GM21825 (cell line): ENCODE measurements around the gene WFDC2.

Experiments
- ATAC-seq: cut with Tn5 transposase; IDR thresholded peaks from one replicate; pipeline ENCODE4 v1.9.1; 2021; ENCODE audit warnings: mild to moderate bottlenecking, moderate library complexity; ENCODE audit not compliant: unreplicated experiment

The WFDC2 gene

DNA sequence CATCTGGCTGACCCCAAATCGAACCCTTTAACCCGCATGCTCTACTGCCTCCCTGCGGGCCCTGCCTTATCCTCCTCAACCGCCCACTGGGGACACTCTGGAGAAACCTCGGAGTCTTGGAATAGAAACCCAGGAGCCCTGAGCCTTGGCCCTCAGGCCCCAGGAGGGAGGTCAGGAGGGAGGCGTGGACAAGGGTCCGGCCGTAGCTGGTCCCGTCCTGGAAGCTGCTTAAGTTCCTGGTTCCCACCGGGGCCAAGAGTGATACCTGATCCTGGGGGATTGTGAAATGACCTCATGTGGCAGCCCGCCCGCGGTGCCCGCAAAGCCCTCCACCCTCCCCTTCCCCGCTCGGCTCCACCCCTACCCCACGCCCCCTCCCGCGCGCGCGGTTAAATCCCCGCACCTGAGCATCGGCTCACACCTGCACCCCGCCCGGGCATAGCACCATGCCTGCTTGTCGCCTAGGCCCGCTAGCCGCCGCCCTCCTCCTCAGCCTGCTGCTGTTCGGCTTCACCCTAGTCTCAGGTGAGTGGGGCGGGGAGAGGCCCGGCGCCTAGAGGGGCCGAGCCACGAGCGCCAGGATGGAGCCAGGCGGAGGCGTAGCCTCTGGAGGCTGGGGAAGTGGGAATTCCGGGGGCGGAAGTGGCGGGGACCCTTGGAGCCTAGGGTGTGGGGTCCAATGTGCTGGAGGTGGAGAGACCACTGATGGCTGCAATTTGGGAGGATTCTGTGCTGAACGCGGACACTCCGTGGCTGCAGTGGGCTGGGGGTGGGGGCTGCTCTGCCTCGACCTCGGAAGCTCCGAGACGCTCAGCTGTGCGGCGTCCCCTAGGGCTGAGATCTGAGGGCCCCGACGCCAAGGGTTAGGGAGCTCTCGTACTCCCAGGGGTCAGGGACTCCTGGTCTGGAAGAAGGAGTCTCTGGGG lies at the start of gene WFDC2:
Gene WFDC2, plus strand, starts transcription at position 418 of the 926 bp plus-strand sequence. Its CDS starts 29 bp downstream, at position 447.
- ATAC-seq: no peak

DNA sequence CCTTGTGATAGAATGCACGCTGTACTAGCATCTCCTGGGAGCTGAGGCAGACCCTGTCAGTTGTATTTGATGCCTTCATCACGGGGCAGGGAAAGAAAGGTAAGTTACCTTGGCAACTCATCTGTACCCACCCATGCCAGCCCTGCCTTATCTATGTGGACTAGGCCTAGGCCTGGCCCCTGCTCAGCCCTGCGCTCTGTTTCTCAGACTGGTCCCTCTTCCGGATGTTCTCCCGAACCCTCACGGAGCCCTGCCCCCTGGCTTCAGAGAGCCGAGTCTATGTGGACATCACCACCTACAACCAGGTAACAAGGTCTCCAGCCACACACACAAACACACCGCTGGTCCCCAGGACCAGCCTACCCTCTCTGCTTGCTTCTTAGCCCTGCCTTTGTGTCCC lies 49.4 kb upstream of the WFDC2 start:
- no peak for ATAC-seq

DNA sequence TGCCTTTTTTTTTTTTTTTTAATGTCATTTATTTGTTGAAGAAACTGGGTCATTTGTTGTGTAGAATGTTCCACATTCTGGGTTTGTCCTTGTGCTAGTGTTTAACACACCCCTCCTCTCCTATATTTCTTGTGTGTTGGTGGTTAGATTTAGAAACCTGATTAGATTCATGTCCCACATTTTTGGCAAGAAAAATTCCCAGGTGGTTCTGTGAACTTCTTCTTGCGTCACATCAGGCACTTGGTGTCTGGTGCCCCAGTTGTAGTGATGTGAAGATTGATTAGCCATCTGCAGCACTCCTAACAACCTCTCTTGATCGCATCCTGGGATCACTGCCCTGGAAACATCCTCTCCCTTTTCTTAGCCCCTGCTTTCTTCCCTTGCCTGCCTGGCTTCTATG lies 45.9 kb upstream of the WFDC2 start:
- no peak for ATAC-seq

GRCh38 chr20:45425561-45425960 lies 44.0 kb upstream of the WFDC2 start:
- ATAC-seq: no peak

GRCh38 chr20:45426320-45427016 lies 43.1 kb upstream of the WFDC2 start:
- ATAC-seq: no peak

GRCh38 chr20:45427236-45428149 lies 42.1 kb upstream of the WFDC2 start:
- no peak for ATAC-seq

- no peak for ATAC-seq
Measured at GRCh38 chr20:45429618-45430017, 39.9 kb upstream of the WFDC2 start.

DNA sequence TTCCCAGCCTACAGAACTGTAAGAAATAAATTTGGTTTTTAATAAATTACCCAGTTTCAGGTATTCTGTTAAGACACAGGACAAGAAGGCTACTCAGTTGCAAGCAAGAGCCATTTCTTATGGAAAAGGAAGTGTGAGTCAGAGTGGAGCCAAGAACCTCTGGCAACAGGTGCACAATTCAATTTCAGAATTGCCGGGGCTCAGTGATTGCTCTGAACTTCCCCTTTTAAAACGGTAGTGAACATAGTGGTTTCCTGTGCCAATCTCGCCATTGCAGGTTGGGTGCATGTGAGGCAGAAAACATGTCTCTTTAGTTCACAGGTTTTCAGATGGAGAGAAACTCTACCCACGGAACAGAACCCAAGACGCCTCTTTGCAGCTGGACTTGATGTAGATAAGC lies 37.3 kb upstream of the WFDC2 start:
- peak; percentile 68 for ATAC-seq

DNA sequence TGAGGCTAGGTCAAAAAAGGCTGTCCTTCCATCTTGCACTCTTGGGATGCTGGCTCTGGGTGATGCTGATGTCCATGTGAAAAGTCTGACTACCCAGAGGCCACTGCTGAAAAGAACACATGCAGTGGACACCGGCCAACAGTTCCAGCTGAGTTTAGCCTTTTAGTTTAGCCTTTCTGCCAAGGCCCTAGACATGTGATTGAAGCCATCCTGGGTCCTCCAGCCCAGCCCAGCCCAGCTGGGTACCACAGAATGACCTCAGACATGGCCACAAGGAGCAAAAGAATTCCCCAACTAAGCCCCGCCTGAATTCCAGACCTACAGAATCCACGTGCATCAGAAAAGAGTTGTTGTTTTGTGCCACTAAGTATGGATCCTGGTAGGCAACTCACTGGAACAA lies 36.2 kb upstream of the WFDC2 start:
- no peak for ATAC-seq

- no peak for ATAC-seq
Measured at GRCh38 chr20:45433976-45434375, 35.6 kb upstream of the WFDC2 start.

GRCh38 chr20:45436732-45437485 lies 32.6 kb upstream of the WFDC2 start:
- ATAC-seq: peak; percentile 83

DNA sequence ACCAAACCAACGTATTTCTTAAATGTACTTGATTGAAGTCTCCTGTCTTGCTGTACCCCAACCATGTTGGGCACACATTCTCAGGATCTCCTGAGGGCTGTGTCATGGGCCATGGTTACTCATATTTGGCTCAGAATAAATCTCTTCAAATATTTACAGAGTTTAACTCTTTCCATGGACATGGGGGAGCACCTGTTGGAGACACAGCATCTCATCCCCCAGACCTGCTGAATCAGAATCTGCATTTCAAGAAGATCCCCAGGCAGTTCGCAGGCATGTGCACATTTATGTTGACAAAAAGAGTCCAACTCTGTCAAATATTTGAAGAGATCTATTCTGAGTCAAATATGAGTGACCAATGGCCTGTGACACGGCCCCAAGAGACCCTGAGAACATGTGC lies 29.1 kb upstream of the WFDC2 start:
- ATAC-seq: no peak

GRCh38 chr20:45440891-45441685 lies 28.5 kb upstream of the WFDC2 start:
- no peak for ATAC-seq

GRCh38 chr20:45441746-45442145 lies 27.8 kb upstream of the WFDC2 start:
- no peak for ATAC-seq

DNA sequence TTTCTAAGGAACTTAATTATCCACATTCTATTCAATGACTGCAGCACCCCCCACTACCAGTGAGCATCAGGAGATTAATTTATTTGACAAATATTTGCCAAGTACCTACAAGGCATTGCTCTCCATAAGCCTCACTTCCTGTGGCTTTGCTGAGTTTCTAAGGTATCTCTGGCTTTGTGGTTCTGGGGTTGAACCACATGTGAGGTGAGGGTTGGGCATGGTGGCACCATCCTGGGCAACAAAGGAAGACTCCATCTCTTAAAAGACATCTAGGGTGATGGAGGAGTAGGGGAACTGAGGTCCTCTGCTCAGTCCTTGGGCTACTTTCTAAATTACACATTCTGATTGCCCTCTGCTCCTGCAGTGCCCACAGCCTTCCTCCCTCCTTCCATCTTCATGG lies 25.5 kb upstream of the WFDC2 start:
- no peak for ATAC-seq

- ATAC-seq: no peak
Measured at GRCh38 chr20:45445805-45446562, 23.6 kb upstream of the WFDC2 start.

- no peak for ATAC-seq
Measured at GRCh38 chr20:45448270-45448669, 21.3 kb upstream of the WFDC2 start.

DNA sequence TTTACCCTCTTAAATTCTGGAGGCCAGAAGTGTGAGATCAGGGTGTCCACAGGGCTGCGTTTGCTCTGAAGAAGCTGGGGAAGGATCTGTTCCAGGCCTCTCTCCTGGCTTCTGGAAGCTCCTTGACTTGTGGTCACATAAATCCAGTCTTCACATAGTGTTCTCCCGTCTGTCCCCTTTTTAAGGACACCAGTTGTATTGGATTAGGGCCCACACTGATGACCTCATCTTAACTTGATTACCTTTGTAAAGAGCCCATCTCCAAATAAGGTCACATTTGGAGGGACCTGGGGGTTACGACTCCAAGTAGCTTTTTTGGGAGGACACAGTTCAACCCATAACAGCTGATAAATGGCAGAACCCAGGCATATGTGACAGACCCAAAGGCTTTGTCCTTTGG lies 20.0 kb upstream of the WFDC2 start:
- ATAC-seq: no peak
